Astrocyte of the spinal cord (primary cell): Measurements from ENCODE around the gene TMEM164.

Experiments
- DNase-seq: peaks from one replicate; pipeline ENCODE4 v3.0.0; 2011; ENCODE audit warnings: low read depth, low spot score
- H3K4me3 ChIP-seq: 2 replicates; pipeline ENCODE4 v1.5.1; 2011; ENCODE audit warnings: low read depth, mild to moderate bottlenecking, low read length, moderate library complexity
- CTCF ChIP-seq: IDR thresholded peaks from 2 replicates; pipeline ENCODE4 v1.5.1; 2012; ENCODE audit warnings: low read depth, mild to moderate bottlenecking, low read length, inconsistent platforms
- in situ Hi-C: cut with HindIII; loops from 2 replicates; pipeline ENCODE4 v1.10.0; 2017; ENCODE audit warnings: low sequenced_read_pairs

The TMEM164 gene

GRCh38 chrX:110022599-110023448, 19.9 kb downstream of the TMEM164 start:
- H3K4me3 ChIP-seq = no peak overlapping the region
- in situ Hi-C loops = no loop called here
- no peak for DNase-seq
- TF ChIP-seq CTCF = no peak

DNA sequence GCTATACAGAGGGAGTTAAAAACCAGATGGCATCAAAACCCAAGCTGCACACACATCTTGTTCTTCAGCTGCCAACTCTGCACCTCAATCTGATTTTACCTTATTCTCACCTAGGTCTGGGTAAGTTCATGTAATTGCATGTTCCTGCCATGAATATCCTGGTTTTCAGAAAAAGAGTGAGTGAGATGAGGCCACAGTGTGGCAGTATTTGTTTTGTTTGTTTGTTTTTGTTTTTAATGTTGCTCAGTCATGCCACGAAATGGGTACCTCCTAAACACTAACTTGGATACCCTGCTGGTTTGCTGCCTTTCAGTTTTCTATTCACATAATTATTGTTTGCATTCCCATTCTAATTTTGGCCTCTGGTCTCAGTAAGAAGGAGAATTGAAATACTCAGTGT, 22.5 kb downstream of the TMEM164 start:
- DNase-seq = no peak
- in situ Hi-C loops = no loop called here
- no peak for TF ChIP-seq CTCF
- H3K4me3 ChIP-seq = no peak overlapping the region

- in situ Hi-C loops = no loop called here
- peak; percentile 28 for DNase-seq
Observed at GRCh38 chrX:110026099-110026844, 23.4 kb downstream of the TMEM164 start.

DNA sequence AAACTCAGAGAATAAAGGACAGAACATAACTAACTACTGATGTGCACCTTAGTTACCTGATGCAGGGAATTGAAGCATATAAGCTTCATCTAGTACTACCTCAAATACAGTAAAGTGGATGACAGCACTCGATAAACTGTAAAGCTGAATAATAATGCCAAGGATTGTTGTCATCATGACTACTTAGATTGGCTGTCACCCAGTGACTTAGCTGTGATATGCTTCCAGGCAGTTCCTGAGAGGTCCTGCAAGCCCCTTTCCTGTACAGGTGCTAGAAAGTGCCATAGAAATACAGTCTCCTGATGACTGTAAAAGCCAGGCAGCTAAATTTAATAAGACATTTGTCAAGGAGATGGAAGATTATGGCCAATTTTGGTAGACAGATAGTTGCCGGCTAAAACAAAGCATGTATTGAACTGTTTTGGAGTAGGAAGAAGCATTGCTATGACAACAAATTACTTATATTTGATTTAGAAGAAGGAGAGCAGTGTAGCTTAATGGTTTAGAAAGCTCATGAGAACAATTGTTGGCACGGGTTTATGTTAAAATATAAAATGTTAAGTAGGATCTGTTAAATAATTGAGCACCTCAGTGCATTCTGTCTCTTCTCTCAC, 29.7 kb downstream of the TMEM164 start:
- no peak overlapping the region for H3K4me3 ChIP-seq
- in situ Hi-C loops = no loop called here
- TF ChIP-seq CTCF = no peak
- no peak for DNase-seq

More at GRCh38 chrX:110026099-110026844, 23.4 kb downstream of the TMEM164 start:
- no peak for TF ChIP-seq CTCF
- H3K4me3 ChIP-seq = no peak overlapping the region

- in situ Hi-C loops = no loop called here
- no peak for TF ChIP-seq CTCF
- no peak for DNase-seq
- no peak overlapping the region for H3K4me3 ChIP-seq
Observed at GRCh38 chrX:110034036-110034435, 31.1 kb downstream of the TMEM164 start.

DNA sequence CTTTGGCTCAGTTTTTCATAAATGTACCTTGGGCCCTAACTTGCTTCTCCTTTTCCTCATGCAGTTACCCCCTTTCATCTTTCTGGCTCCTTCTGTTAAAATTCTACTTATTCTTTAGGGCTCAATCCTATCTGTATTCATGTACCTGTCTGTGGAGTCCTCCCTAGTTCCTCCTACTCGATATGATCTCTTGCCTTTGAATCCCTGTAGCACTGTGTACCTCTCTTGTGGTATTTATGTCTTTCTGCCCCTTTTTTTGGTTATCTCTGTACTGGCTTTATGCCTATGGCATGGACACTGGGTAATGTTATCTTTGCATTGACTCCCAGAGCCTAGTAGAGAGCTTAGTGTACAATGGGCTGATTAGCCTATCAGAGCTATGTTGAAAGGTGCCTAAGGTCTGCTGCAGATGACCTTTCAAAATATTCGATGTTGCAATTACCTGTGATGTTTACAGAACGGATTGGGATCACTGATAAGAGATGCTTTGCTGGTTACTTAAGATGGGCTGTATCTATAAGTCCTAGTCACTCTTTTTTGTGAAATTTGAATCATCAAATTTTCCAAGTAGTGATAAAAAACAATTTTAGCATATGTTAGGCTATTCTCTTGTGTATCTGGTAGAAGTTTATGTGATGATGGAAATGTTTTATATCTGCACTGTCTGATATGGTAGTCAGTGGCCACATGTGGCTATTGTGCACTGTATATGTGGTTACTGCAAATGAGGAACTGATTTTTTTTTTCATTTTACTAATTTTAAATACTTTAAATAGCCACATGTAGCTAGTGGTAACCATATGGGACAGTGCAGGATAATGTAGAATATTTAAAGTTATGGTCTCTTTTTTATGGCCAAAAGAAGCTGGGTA, 33.5 kb downstream of the TMEM164 start:
- no peak for DNase-seq
- H3K4me3 ChIP-seq = no peak overlapping the region
- in situ Hi-C loops = no loop called here
- no peak for TF ChIP-seq CTCF
